Epithelial cell of proximal tubule (primary cell): ENCODE data around the gene PDE3A. TPM values are rescaled to one million over a fixed set of nuclear protein-coding genes. Genes with fewer than 3 reads are reported as not detected.
"Not testable (repeated sequence)": the region's sequence is repeated elsewhere in the genome, so short reads cannot be mapped to it uniquely, and the experiment has no call there.

Experiments
- DNase-seq: peaks from one replicate; pipeline ENCODE4 v3.0.0-alpha.2; 2011; ENCODE audit warnings: low read depth
- H3K4me3 ChIP-seq: 2 replicates; pipeline ENCODE4 v1.5.1; 2011; ENCODE audit warnings: low read depth, mild to moderate bottlenecking, low read length
- CTCF ChIP-seq: conservative IDR thresholded peaks from 2 replicates; pipeline ENCODE4 v1.5.1; 2012; ENCODE audit warnings: low read depth, mild to moderate bottlenecking, low read length
- total RNA-seq: library from RNA; depleted of rRNA; stranded (reverse); fragments of >200 nt; gene quantifications from 2 replicates; pipeline ENCODE4 v1.2.3, GENCODE V29; 2015

Gene PDE3A
- total RNA-seq, 1 donor from 2014 or later: 1.6 TPM

GRCh38 chr12:20548611-20549010 lies 180.3 kb downstream of the PDE3A start:
- no peak overlapping the region for H3K4me3 ChIP-seq
- no peak for DNase-seq
- no peak for TF ChIP-seq CTCF

GRCh38 chr12:20549108-20549719 lies 180.9 kb downstream of the PDE3A start:
- no peak overlapping the region for H3K4me3 ChIP-seq
- no peak for DNase-seq
- peak; percentile 95 for TF ChIP-seq CTCF

DNA sequence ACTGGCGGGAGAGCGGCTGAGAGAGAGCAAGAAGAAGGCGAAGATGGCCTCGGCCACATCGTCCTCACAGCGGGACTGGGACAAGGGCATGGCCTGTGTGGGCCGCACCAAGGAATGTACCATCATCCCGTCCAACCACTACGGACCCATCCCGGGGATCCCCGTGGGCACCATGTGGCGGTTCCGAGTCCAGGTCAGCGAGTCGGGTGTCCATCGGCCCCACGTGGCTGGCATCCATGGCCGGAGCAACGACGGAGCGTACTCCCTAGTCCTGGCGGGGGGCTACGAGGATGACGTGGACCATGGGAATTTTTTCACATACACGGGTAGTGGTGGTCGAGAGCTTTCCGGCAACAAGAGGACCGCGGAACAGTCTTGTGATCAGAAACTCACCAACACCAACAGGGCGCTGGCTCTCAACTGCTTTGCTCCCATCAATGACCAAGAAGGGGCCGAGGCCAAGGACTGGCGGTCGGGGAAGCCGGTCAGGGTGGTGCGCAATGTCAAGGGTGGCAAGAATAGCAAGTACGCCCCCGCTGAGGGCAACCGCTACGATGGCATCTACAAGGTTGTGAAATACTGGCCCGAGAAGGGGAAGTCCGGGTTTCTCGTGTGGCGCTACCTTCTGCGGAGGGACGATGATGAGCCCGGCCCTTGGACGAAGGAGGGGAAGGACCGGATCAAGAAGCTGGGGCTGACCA lies 183.6 kb downstream of the PDE3A start:
- DNase-seq: not testable (repeated sequence)

DNA sequence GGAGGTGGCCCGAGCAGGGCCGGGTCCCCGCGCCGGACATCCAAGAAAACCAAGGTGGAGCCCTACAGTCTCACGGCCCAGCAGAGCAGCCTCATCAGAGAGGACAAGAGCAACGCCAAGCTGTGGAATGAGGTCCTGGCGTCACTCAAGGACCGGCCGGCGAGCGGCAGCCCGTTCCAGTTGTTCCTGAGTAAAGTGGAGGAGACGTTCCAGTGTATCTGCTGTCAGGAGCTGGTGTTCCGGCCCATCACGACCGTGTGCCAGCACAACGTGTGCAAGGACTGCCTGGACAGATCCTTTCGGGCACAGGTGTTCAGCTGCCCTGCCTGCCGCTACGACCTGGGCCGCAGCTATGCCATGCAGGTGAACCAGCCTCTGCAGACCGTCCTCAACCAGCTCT lies 184.2 kb downstream of the PDE3A start:
- DNase-seq, H3K4me3 ChIP-seq: not testable (repeated sequence)

More for the DNA sequence above, 183.6 kb downstream of the PDE3A start:
- H3K4me3 ChIP-seq: not testable (repeated sequence)

- no peak for TF ChIP-seq CTCF
- no peak overlapping the region for H3K4me3 ChIP-seq
- DNase-seq: no peak
Measured at GRCh38 chr12:20555015-20555414, 186.7 kb downstream of the PDE3A start.

DNA sequence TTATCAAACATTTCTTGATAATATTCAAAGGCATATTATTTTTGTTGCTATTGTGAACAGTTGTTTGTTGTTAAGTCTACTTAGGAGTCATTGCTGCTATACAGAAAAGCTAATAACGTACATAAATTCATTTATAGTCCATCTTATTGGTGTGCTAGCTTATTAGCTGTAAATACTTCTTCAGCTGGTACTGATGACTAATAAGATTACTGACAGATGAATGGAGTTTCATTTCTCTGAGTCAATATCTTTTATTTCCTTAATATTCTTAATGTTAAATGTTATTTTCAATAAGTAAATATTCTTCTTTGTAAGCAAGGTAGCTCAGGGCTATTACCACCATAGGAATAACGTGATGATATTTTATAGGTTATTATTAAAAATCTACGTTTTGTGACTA lies 187.4 kb downstream of the PDE3A start:
- TF ChIP-seq CTCF: no peak
- DNase-seq: no peak
- no peak overlapping the region for H3K4me3 ChIP-seq

GRCh38 chr12:20557096-20557495 lies 188.8 kb downstream of the PDE3A start:
- TF ChIP-seq CTCF: no peak
- no peak overlapping the region for H3K4me3 ChIP-seq
- DNase-seq: no peak

DNA sequence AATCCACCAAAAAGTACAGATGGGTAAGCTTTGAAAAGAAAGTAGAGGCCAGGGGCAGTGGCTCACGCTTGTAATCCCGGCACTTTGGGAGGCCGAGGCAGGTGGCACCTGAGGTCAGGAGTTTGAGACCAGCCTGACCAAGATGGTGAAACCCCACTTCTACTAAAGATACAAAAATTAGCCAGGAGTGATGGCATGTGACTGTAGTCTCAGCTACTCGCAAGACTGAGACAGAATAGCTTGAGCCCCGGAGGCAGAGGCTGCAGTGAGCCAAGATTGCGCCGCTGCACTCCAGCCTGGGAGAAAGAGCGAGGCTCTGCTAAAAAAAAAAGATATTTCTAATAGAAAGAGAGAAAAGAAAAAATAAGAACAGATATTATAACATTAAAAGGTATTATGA lies 192.6 kb downstream of the PDE3A start:
- no peak for DNase-seq
- H3K4me3 ChIP-seq: no peak overlapping the region
- no peak for TF ChIP-seq CTCF
